GM21447 (cell line): Measurements from ENCODE around the gene NKG7.
"Not testable (repeated sequence)": the region's sequence is repeated elsewhere in the genome, so short reads cannot be mapped to it uniquely, and the experiment has no call there.

ENCODE experiments used
- ATAC-seq: cut with Tn5 transposase; IDR thresholded peaks from one replicate; pipeline ENCODE4 v1.9.1; 2021; ENCODE audit not compliant: unreplicated experiment

The NKG7 gene

GRCh38 chr19:51372649-51373504, at the start of gene NKG7:
Gene NKG7, minus strand, starts transcription at chr19:51372654. Its CDS starts 119 bp downstream, at chr19:51372535.
- peak; percentile 47 for ATAC-seq

- no peak for ATAC-seq
Measured at GRCh38 chr19:51422053-51422448, 49.6 kb upstream of the NKG7 start.

- no peak for ATAC-seq
Measured at GRCh38 chr19:51421229-51422052, 49.0 kb upstream of the NKG7 start.

GRCh38 chr19:51420511-51420910, 48.1 kb upstream of the NKG7 start:
- not testable (repeated sequence) for ATAC-seq

GRCh38 chr19:51418707-51419106, 46.3 kb upstream of the NKG7 start:
- no peak for ATAC-seq

GRCh38 chr19:51417810-51418157, 45.3 kb upstream of the NKG7 start:
- ATAC-seq = peak; percentile 14

- ATAC-seq = peak; percentile 67
Measured at GRCh38 chr19:51417107-51417809, 44.8 kb upstream of the NKG7 start, which contains the start of gene SIGLEC10. Gene SIGLEC10, minus strand, starts transcription at chr19:51417642. Its CDS starts 61 bp downstream, at chr19:51417581.

GRCh38 chr19:51416422-51416821, 44.0 kb upstream of the NKG7 start:
- not testable (repeated sequence) for ATAC-seq

- ATAC-seq = no peak
Measured at GRCh38 chr19:51415187-51415586, 42.7 kb upstream of the NKG7 start.

GRCh38 chr19:51410950-51411748, 38.7 kb upstream of the NKG7 start:
- ATAC-seq = no peak

GRCh38 chr19:51407511-51408131, 35.2 kb upstream of the NKG7 start:
- ATAC-seq = no peak

- no peak for ATAC-seq
Measured at GRCh38 chr19:51402117-51402516, 29.7 kb upstream of the NKG7 start.

GRCh38 chr19:51399936-51400335, 27.5 kb upstream of the NKG7 start:
- ATAC-seq = not testable (repeated sequence)

- no peak for ATAC-seq
Measured at GRCh38 chr19:51399231-51399630, 26.8 kb upstream of the NKG7 start.

- ATAC-seq = no peak
Measured at GRCh38 chr19:51398096-51398704, 25.7 kb upstream of the NKG7 start.

GRCh38 chr19:51397453-51397852, 25.0 kb upstream of the NKG7 start:
- ATAC-seq = not testable (repeated sequence)

GRCh38 chr19:51396175-51396574, 23.7 kb upstream of the NKG7 start:
- ATAC-seq = no peak

- ATAC-seq = peak; percentile 75
Measured at GRCh38 chr19:51394050-51394836, 21.8 kb upstream of the NKG7 start.

GRCh38 chr19:51392701-51393100, 20.2 kb upstream of the NKG7 start:
- no peak for ATAC-seq
